Panc1 (cell line): Measurements from ENCODE around the gene ANKRD61. TPM values are rescaled to one million over a fixed set of nuclear protein-coding genes. Genes with fewer than 3 reads are reported as not detected.

Source experiments
- ATAC-seq: fragments of 200-7000 bp; cut with Tn5 transposase; 2 replicates; pipeline ENCODE4 v1.9.1; 2020; ENCODE audit warnings: mild to moderate bottlenecking, moderate library complexity
- BruUV-seq: library from RNA; stranded (reverse); fragments of 400-500 nt; replicated peaks from 2 replicates; lab custom pipeline; 2021; lab: Mats Ljungman, UMichigan
- CTCF ChIA-PET: fragments of 300-600 bp; sonication (Branson Sonifier 250); formaldehyde crosslinking; loops from one replicate; lab custom pipeline; 2022; ENCODE audit warnings: antibody characterized with exemption; lab: Charles Lee
- POLR2A ChIA-PET: fragments of 300-600 bp; sonication (Branson Sonifier 250); formaldehyde crosslinking; loops from one replicate; lab custom pipeline; 2022; ENCODE audit warnings: antibody characterized with exemption; lab: Charles Lee
- DNase-seq: peaks from one replicate; pipeline ENCODE4 v3.0.0-alpha.2; 2010; ENCODE audit warnings: low read depth, low spot score
- H3K27ac ChIP-seq: 2 replicates; pipeline ENCODE4 v1.5.1; 2011; ENCODE audit warnings: mild to moderate bottlenecking, low read length, inconsistent platforms
- H3K27me3 ChIP-seq: fragments of 200-500 bp; sonication (Bioruptor generic); 2 replicates; pipeline ENCODE4 v1.6.0; 2014; ENCODE audit warnings: low read length, inconsistent platforms; ENCODE audit not compliant: control insufficient read depth, insufficient read depth
- H3K36me3 ChIP-seq: fragments of 200-500 bp; sonication (Bioruptor generic); 2 replicates; pipeline ENCODE4 v1.5.1; 2014; ENCODE audit warnings: inconsistent platforms, mild to moderate bottlenecking, low read length, moderate library complexity; ENCODE audit not compliant: control insufficient read depth, insufficient read depth
- H3K4me1 ChIP-seq: 2 replicates; pipeline ENCODE4 v1.5.1; 2011; ENCODE audit warnings: inconsistent platforms, mild to moderate bottlenecking, low read length, moderate library complexity; ENCODE audit not compliant: control insufficient read depth, insufficient read depth
- H3K4me3 ChIP-seq, 2 experiments: 2 replicates each; pipeline ENCODE4 v1.5.1; 2011 to 2012; ENCODE audit warnings: low read depth in 2 of 2, low read length in 2 of 2, mild to moderate bottlenecking in 2 of 2, inconsistent platforms in 1 of 2, moderate library complexity in 1 of 2
- H3K9me3 ChIP-seq: fragments of 200-500 bp; sonication (Bioruptor generic); 2 replicates; pipeline ENCODE4 v1.5.1; 2014; ENCODE audit warnings: low read depth, mild to moderate bottlenecking, inconsistent platforms, low read length, moderate library complexity; ENCODE audit not compliant: control insufficient read depth, insufficient read depth
- CTCF ChIP-seq: fragments of 450-650 bp; IDR thresholded peaks from 2 replicates; pipeline ENCODE4 v1.5.1; 2017; ENCODE audit warnings: mild to moderate bottlenecking
- POLR2AphosphoS5 ChIP-seq: IDR thresholded peaks from 2 replicates; pipeline ENCODE4 v1.6.1; 2012; ENCODE audit warnings: mild to moderate bottlenecking, low read depth, low read length, moderate library complexity
- REST ChIP-seq, 2 experiments: IDR thresholded peaks; 2 replicates each; pipeline ENCODE4 v1.6.1; 2011 to 2012; ENCODE audit warnings: low read depth in 2 of 2, control low read depth in 1 of 2, low read length in 1 of 2, mild to moderate bottlenecking in 1 of 2, moderate library complexity in 1 of 2; ENCODE audit not compliant: insufficient read depth in 1 of 2
- SIN3A ChIP-seq: IDR thresholded peaks from 2 replicates; pipeline ENCODE4 v1.6.1; 2012; ENCODE audit warnings: low read depth, mild to moderate bottlenecking, low read length, moderate library complexity, borderline replicate concordance; ENCODE audit not compliant: insufficient read depth
- TCF7L2 ChIP-seq: IDR thresholded peaks from 2 replicates; pipeline ENCODE4 v1.6.1; 2011; ENCODE audit warnings: mild to moderate bottlenecking, low read depth, low read length, inconsistent platforms
- in situ Hi-C: cut with HindIII; loops from 2 replicates; pipeline ENCODE4 v1.10.0; 2016; ENCODE audit warnings: low sequenced_read_pairs, low pct_unique_long_range_greater_than_20kb
- intact Hi-C: fragments of 100-400 bp; cut with micrococcal nuclease; formaldehyde crosslinking; loops from one replicate; pipeline ENCODE4 v1.10.0; 2022; ENCODE audit not compliant: unreplicated experiment
- total RNA-seq: library from RNA; stranded (reverse); gene quantifications from one replicate; pipeline ENCODE4 v1.2.1, GENCODE V29; 2021; ENCODE audit not compliant: unreplicated experiment

The ANKRD61 gene
- total RNA-seq, 1 experiment from 2014 or later, result 0.18 TPM

- H3K4me3 ChIP-seq, result no peak overlapping the region
- H3K36me3 ChIP-seq, result peaks cover 24% of the 10 kb centered on the region
- POLR2A ChIA-PET, result interaction anchor here (0.5 kb wide), 2 partner anchors 9 to 218 kb away, joined by 6 to 8 read pairs; no protein-coding TSS in a partner anchor
- H3K9me3 ChIP-seq, result no peaks in the 10 kb centered on the region
- ATAC-seq (no peak), DNase-seq (no peak)
- TF ChIP-seq TCF7L2 (no peak), CTCF (no peak), SIN3A (no peak)
- H3K27me3 ChIP-seq, result no peaks in the 10 kb centered on the region
- intact Hi-C loops (no loop called here), in situ Hi-C loops (loop anchor here (5.0 kb wide), 1 partner anchor 90 kb away; no protein-coding TSS in a partner anchor)
- no peak overlapping the region for H3K27ac ChIP-seq
- CTCF ChIA-PET, result interaction anchor here (1.3 kb wide), 1 partner anchor 343 kb away, joined by 5 read pairs; no protein-coding TSS in a partner anchor
- H3K4me1 ChIP-seq, result no peaks in the 10 kb centered on the region
- no TSS peak for BruUV-seq
These were observed 4.3 kb upstream of the ANKRD61 start for GRCh38 chr7:6026820-6027311.

- Histone ChIP-seq H3K9me3 (no peaks in the 10 kb centered on the region), H3K27me3 (no peaks in the 10 kb centered on the region), H3K4me1 (no peaks in the 10 kb centered on the region), H3K4me3 (no peak overlapping the region), H3K27ac (no peak overlapping the region), H3K36me3 (peaks cover 21% of the 10 kb centered on the region)
- ATAC-seq (no peak), DNase-seq (no peak)
- ChIA-PET POLR2A (interaction anchor here (0.5 kb wide), 1 partner anchor 24 kb away, joined by 10 read pairs; no protein-coding TSS in a partner anchor), CTCF (no interaction called here)
- in situ Hi-C loops, result loop anchor here (5.0 kb wide), 1 partner anchor 89 kb away; no protein-coding TSS in a partner anchor
- no peak for TF ChIP-seq REST (IDR thresholded peaks at IDR 0.05; ENCODE audit: insufficient read depth in 1 of 2, low read depth in 2 of 2, low read length in 1 of 2)
- no peak for TF ChIP-seq POLR2AphosphoS5
- TF ChIP-seq TCF7L2, result no peak
- no peak for TF ChIP-seq SIN3A
- TF ChIP-seq CTCF, result no peak
- intact Hi-C loops, result no loop called here
- no TSS peak for BruUV-seq
These were observed 3.3 kb upstream of the ANKRD61 start for GRCh38 chr7:6027806-6028365.
